Body of pancreas (tissue), 4 donors: Measurements from ENCODE around the gene MAGI3.

Source experiments
- CTCF ChIP-seq, 7 experiments: fragments of 450-650 bp in 4 of 7; fragments of 200-600 bp in 3 of 7; sonication (generic) in 3 of 7; IDR thresholded peaks; one replicate each; pipeline ENCODE4 v1.5.1; 2016 to 2019; ENCODE audit warnings: antibody characterized with exemption in 7 of 7
- POLR2A ChIP-seq, 3 donors: fragments of 450-650 bp; IDR thresholded peaks; one replicate each; pipeline ENCODE4 v1.6.1; 2016; ENCODE audit warnings: antibody characterized with exemption in 3 of 3, mild to moderate bottlenecking in 2 of 3

GRCh38 chr1:113403065-113403464 lies 12.8 kb downstream of the MAGI3 start:
- TF ChIP-seq CTCF (IDR thresholded peaks at IDR 0.05), result no peak
- TF ChIP-seq POLR2A (IDR thresholded peaks at IDR 0.05), result no peak
